Activated CD4-positive, alpha-beta T cell treated with anti-CD3 and anti-CD28 coated beads, Interleukin-2, amount 10 ng/mL, durations not matched to agents 24 days and 14 days (primary cell): ENCODE results near the gene DPH1. TPM values are rescaled to one million over a fixed set of nuclear protein-coding genes. Genes with fewer than 3 reads are reported as not detected.
A peak's percentile ranks its signal among the peaks of the same experiment; 100 is the strongest.

Experiments used
- DNase-seq: peaks from one replicate; pipeline ENCODE4 v3.0.0; 2022
- H3K27ac Mint-ChIP-seq: one replicate; pipeline ENCODE4 v1.8.0; 2022; ENCODE audit warnings: mild to moderate bottlenecking, mixed read lengths
- H3K27me3 Mint-ChIP-seq: one replicate; pipeline ENCODE4 v1.8.0; 2022; ENCODE audit warnings: mixed read lengths
- H3K36me3 Mint-ChIP-seq: one replicate; pipeline ENCODE4 v1.8.0; 2022; ENCODE audit warnings: low read depth, mild to moderate bottlenecking, mixed read lengths
- H3K4me1 Mint-ChIP-seq: one replicate; pipeline ENCODE4 v1.8.0; 2021; ENCODE audit warnings: mixed read lengths
- H3K4me3 Mint-ChIP-seq: one replicate; pipeline ENCODE4 v1.8.0; 2022; ENCODE audit warnings: mild to moderate bottlenecking, moderate library complexity, mixed read lengths
- H3K9me3 Mint-ChIP-seq: one replicate; pipeline ENCODE4 v1.8.0; 2021; ENCODE audit warnings: mixed read lengths
- intact Hi-C: fragments of 100-400 bp; cut with micrococcal nuclease; formaldehyde crosslinking; loops from one replicate; pipeline ENCODE4 v1.15.1; 2023
- total RNA-seq: library from RNA; stranded (reverse); gene quantifications from 2 replicates; pipeline ENCODE4 v1.2.3, GENCODE V29; 2022

DPH1 gene
- total RNA-seq, 1 donor from 2014 or later: 55.9 TPM

DNA sequence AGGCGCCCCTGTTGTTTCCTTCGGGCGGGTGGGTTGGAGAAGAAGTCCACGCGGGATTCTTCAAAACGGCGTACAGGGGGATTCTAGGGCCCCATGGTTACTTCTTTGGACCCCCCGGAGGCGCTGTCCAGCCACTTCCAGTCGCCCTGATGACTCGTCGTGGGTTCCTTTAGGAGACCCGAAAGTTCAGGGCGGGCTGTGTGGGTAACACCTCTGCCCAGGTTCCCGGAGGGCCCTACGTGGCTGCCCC lies 24.2 kb downstream of the DPH1 start:
- Mint-ChIP-seq H3K27ac (peak overlapping the region; percentile 88), H3K4me3 (peak overlapping the region; percentile 86), H3K4me1 (peaks cover 21% of the 10 kb centered on the region), H3K27me3 (peaks cover 9% of the 10 kb centered on the region), H3K9me3 (no peaks in the 10 kb centered on the region), H3K36me3 (peaks cover 5% of the 10 kb centered on the region)
- DNase-seq: peak; percentile 87
- intact Hi-C loops: loop anchor here (1.0 to 2.0 kb wide), 7 partner anchors 17 to 347 kb away; partner anchors contain the start of genes MNT, SGSM2 and TSR1

DNA sequence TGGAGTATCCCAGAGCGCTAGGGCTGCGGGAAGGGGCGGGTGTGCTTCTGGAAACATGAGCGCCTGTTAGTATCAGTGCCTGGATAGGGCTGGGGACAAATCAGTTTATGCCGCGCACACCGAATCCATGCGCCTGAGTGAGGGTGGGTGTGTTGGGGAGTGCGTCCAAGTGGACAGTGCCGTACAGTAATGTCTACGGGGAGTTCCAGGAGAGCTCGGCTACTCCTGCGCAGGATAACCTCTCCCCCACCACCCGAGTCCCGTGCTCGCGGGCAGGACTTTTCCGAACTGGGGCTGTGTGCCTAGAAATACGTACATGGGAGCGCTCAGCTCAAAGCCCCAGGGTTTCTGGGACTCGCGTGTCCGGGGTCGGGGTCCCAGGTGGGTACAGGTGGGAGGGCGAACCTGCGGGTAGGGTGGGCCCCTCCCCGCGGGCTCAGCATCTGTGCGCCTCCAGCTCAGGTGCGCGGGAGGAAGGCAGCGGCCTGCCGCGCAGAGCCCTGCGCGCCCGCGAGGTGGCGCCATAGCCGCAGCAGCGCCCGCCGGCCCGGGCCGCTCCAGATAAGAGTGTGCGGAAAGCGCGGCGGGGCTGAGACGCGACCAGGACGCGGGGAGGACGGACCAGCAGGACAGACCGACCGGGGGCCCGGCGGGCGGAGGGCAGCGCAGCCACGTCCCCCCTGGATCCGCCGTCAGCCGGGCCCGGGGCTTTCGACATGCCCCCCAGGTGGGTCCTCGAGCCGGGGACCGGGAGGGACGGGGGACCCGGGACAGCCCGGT lies 24.7 kb downstream of the DPH1 start, which contains the start of gene HIC1:
HIC1 (plus strand) TSS at position 592 of the 780 bp plus-strand sequence. CDS start 1,588 bp downstream, outside the sequence.
- Mint-ChIP-seq H3K4me1 (peaks cover 22% of the 10 kb centered on the region), H3K9me3 (no peaks in the 10 kb centered on the region), H3K27me3 (peaks cover 9% of the 10 kb centered on the region), H3K27ac (peak within 1 kb of the TSS; percentile 88), H3K36me3 (peaks cover 10% of the 10 kb centered on the region), H3K4me3 (peak within 1 kb of the TSS; percentile 86)
- intact Hi-C loops: loop anchor here (1.0 to 2.0 kb wide), 8 partner anchors 16 to 346 kb away; partner anchors contain the start of genes MNT, SGSM2, SMG6 and SRR
- peak; percentile 96 for DNase-seq

DNA sequence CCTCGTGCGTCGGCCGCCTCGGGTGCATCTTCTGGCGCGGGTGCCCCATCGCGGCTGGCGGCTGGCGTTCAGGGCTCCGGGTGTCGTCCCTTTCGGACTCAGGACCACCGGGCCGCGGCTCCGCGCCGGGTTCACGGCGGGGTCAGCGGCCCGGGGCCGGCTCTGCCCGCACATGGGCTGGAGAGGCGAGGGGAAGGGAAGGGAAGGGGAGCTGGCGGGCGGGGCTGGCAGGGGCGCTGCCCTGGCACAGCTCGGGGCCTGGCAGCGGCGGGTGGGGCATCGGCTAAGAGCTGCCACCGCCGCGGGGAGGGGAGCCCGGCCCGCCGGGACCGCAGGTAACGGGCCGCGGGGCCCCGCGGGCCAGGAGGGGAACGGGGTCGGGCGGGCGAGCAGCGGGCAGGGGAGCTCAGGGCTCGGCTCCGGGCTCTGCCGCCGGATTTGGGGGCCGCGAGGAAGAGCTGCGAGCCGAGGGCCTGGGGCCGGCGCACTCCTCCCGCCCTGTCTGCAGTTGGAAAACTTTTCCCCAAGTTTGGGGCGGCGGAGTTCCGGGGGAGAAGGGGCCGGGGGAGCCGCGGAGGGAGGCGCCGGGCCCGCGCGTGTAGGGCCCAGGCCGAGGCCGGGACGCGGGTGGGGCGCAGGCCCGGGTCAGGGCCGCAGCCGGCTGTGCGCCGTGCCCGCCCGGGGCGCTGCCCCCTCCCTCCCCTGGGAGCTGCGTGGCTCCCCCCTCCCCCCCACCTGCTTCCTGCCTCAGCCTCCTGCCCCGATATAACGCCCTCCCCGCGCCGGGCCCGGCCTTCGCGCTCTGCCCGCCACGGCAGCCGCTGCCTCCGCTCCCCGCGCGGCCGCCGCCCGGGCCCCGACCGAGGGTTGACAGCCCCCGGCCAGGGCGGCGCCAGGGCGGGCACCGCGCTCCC lies 25.6 kb downstream of the DPH1 start:
- peak; percentile 89 for DNase-seq
- Mint-ChIP-seq H3K27me3 (peaks cover 9% of the 10 kb centered on the region), H3K9me3 (no peaks in the 10 kb centered on the region), H3K36me3 (peaks cover 19% of the 10 kb centered on the region), H3K27ac (peak overlapping the region; percentile 60), H3K4me1 (peaks cover 30% of the 10 kb centered on the region), H3K4me3 (peak overlapping the region; percentile 83)
- intact Hi-C loops: loop anchor here (1.0 to 2.0 kb wide), 5 partner anchors 15 to 345 kb away; partner anchors contain the start of genes MNT, SGSM2, SMG6 and SRR

DNA sequence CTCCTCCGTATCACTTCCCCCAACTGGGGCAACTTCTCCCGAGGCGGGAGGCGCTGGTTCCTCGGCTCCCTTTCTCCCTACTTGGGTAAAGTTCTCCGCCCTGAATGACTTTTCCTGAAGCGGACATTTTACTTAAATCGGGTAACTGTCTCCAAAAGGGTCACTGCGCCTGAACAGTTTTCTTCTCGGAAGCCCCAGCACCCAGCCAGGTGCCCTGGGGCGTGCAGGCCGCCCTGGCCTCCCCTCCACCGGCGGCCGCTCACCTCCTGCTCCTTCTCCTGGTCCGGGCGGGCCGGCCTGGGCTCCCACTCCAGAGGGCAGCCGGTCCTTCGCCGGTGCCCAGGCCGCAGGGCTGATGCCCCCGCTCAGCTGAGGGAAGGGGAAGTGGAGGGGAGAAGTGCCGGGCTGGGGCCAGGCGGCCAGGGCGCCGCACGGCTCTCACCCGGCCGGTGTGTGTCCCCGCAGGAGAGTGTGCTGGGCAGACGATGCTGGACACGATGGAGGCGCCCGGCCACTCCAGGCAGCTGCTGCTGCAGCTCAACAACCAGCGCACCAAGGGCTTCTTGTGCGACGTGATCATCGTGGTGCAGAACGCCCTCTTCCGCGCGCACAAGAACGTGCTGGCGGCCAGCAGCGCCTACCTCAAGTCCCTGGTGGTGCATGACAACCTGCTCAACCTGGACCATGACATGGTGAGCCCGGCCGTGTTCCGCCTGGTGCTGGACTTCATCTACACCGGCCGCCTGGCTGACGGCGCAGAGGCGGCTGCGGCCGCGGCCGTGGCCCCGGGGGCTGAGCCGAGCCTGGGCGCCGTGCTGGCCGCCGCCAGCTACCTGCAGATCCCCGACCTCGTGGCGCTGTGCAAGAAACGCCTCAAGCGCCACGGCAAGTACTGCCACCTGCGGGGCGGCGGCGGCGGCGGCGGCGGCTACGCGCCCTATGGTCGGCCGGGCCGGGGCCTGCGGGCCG lies 26.5 kb downstream of the DPH1 start:
- Mint-ChIP-seq H3K27me3 (peaks cover 9% of the 10 kb centered on the region), H3K4me3 (peak overlapping the region; percentile 83), H3K36me3 (peaks cover 22% of the 10 kb centered on the region), H3K9me3 (no peaks in the 10 kb centered on the region), H3K27ac (peak overlapping the region; percentile 86), H3K4me1 (peaks cover 34% of the 10 kb centered on the region)
- intact Hi-C loops: no loop called here
- peak; percentile 87 for DNase-seq

DNA sequence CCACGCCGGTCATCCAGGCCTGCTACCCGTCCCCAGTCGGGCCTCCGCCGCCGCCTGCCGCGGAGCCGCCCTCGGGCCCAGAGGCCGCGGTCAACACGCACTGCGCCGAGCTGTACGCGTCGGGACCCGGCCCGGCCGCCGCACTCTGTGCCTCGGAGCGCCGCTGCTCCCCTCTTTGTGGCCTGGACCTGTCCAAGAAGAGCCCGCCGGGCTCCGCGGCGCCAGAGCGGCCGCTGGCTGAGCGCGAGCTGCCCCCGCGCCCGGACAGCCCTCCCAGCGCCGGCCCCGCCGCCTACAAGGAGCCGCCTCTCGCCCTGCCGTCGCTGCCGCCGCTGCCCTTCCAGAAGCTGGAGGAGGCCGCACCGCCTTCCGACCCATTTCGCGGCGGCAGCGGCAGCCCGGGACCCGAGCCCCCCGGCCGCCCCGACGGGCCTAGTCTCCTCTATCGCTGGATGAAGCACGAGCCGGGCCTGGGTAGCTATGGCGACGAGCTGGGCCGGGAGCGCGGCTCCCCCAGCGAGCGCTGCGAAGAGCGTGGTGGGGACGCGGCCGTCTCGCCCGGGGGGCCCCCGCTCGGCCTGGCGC lies 27.3 kb downstream of the DPH1 start:
- peaks cover 28% of the 10 kb centered on the region for H3K36me3 Mint-ChIP-seq
- H3K4me3 Mint-ChIP-seq: peak overlapping the region; percentile 32
- H3K9me3 Mint-ChIP-seq: no peaks in the 10 kb centered on the region
- intact Hi-C loops: no loop called here
- H3K27me3 Mint-ChIP-seq: peaks cover 2% of the 10 kb centered on the region
- DNase-seq: peak; percentile 76
- H3K4me1 Mint-ChIP-seq: peaks cover 32% of the 10 kb centered on the region
- no peak overlapping the region for H3K27ac Mint-ChIP-seq

DNA sequence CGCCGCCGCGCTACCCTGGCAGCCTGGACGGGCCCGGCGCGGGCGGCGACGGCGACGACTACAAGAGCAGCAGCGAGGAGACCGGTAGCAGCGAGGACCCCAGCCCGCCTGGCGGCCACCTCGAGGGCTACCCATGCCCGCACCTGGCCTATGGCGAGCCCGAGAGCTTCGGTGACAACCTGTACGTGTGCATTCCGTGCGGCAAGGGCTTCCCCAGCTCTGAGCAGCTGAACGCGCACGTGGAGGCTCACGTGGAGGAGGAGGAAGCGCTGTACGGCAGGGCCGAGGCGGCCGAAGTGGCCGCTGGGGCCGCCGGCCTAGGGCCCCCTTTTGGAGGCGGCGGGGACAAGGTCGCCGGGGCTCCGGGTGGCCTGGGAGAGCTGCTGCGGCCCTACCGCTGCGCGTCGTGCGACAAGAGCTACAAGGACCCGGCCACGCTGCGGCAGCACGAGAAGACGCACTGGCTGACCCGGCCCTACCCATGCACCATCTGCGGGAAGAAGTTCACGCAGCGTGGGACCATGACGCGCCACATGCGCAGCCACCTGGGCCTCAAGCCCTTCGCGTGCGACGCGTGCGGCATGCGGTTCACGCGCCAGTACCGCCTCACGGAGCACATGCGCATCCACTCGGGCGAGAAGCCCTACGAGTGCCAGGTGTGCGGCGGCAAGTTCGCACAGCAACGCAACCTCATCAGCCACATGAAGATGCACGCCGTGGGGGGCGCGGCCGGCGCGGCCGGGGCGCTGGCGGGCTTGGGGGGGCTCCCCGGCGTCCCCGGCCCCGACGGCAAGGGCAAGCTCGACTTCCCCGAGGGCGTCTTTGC lies 28.0 kb downstream of the DPH1 start:
- peaks cover 34% of the 10 kb centered on the region for H3K36me3 Mint-ChIP-seq
- H3K9me3 Mint-ChIP-seq: no peaks in the 10 kb centered on the region
- intact Hi-C loops: no loop called here
- peaks cover 36% of the 10 kb centered on the region for H3K4me1 Mint-ChIP-seq
- H3K4me3 Mint-ChIP-seq: peak overlapping the region; percentile 67
- DNase-seq: peak; percentile 77
- H3K27me3 Mint-ChIP-seq: peaks cover 2% of the 10 kb centered on the region
- H3K27ac Mint-ChIP-seq: peak overlapping the region; percentile 85

DNA sequence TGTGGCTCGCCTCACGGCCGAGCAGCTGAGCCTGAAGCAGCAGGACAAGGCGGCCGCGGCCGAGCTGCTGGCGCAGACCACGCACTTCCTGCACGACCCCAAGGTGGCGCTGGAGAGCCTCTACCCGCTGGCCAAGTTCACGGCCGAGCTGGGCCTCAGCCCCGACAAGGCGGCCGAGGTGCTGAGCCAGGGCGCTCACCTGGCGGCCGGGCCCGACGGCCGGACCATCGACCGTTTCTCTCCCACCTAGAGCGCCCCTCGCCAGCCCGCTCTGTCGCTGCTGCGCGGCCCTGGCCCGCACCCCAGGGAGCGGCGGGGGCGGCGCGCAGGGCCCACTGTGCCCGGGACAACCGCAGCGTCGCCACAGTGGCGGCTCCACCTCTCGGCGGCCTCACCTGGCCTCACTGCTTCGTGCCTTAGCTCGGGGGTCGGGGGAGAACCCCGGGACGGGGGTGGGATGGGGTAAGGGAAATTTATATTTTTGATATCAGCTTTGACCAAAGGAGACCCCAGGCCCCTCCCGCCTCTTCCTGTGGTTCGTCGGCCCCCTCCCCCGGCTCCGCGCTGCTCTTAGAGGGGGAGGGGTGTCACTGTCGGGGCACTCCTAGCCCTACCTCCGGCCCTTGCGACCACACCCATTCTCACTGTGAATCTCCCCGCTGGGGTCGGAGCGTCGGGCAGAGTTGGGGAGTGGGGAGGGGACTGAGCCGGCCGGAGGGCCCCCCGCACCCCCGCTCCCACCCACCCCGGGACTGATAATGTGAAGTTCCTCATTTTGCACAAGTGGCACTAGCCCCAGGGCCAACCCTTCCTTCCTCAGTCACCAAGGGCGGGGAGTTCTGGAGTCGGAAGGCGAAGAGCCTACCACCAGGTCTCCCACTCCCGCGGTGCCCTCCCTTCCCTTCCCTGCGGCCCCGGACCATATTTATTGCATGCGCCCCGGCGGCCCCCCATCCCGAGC lies 28.9 kb downstream of the DPH1 start:
- Mint-ChIP-seq H3K27ac (peak overlapping the region; percentile 85), H3K9me3 (no peaks in the 10 kb centered on the region), H3K36me3 (peaks cover 38% of the 10 kb centered on the region), H3K4me1 (peaks cover 38% of the 10 kb centered on the region), H3K4me3 (peak overlapping the region; percentile 85), H3K27me3 (no peaks in the 10 kb centered on the region)
- peak; percentile 93 for DNase-seq
- intact Hi-C loops: no loop called here

DNA sequence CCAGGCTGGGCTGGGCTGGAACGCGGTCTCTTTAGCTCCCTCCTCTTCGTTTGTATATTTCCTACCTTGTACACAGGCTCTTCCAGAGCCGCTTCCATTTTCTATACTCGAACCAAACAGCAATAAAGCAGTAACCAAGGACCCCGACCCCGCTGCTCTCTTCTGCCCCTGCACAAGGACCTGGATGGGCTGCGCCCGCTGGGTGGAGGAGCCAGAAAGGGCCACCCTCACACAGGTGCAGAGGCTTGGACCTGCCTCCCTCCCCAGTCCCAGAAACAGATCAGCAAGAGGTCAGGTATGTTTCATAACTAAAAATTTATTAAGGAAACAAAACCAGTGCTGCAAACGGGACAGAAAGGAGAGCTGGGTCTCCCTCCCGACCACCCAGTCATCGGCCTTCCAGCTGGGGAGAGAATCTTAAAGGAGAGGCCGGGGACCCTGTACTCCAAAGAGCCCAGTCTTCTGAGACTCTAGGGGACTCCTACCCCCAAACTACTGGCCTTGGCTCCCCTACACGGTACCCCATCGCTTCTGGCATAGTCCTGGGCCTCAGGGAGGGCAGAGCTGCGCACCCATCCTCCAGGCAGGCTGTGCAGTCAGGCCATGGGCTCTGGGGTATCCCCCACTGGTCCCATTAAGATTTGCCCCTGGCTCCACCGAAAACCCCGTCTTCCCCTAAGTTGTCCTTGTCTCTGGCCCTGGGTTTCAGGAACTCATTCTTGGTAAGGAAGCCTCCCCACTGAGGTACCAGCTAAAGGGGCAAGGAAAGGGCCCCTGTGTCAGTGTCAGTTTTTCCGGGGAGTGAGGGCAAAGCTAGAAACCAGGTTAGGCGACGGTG lies 29.8 kb downstream of the DPH1 start:
- DNase-seq: no peak
- peak overlapping the region; percentile 85 for H3K27ac Mint-ChIP-seq
- H3K36me3 Mint-ChIP-seq: peaks cover 41% of the 10 kb centered on the region
- no peaks in the 10 kb centered on the region for H3K27me3 Mint-ChIP-seq
- H3K9me3 Mint-ChIP-seq: no peaks in the 10 kb centered on the region
- H3K4me1 Mint-ChIP-seq: peaks cover 36% of the 10 kb centered on the region
- H3K4me3 Mint-ChIP-seq: peak overlapping the region; percentile 85
- intact Hi-C loops: no loop called here

DNA sequence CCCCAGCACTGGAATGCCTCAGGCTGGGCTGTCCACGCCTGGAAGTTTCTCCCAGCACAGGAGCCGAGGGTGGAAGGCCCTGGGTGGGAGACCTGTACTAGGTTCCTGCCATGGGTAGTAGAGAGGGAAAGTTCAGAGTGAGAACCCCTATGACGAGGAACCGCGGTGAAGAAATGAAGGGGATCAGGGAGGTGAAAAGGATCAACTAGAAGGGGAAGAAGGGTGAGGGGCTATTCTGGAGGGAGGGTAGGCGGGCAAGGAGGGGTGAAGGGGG lies 30.4 kb downstream of the DPH1 start:
- Mint-ChIP-seq H3K4me3 (peak overlapping the region; percentile 85), H3K9me3 (no peaks in the 10 kb centered on the region), H3K27ac (peak overlapping the region; percentile 85), H3K27me3 (no peaks in the 10 kb centered on the region), H3K36me3 (peaks cover 43% of the 10 kb centered on the region), H3K4me1 (peaks cover 40% of the 10 kb centered on the region)
- DNase-seq: no peak
- intact Hi-C loops: no loop called here

DNA sequence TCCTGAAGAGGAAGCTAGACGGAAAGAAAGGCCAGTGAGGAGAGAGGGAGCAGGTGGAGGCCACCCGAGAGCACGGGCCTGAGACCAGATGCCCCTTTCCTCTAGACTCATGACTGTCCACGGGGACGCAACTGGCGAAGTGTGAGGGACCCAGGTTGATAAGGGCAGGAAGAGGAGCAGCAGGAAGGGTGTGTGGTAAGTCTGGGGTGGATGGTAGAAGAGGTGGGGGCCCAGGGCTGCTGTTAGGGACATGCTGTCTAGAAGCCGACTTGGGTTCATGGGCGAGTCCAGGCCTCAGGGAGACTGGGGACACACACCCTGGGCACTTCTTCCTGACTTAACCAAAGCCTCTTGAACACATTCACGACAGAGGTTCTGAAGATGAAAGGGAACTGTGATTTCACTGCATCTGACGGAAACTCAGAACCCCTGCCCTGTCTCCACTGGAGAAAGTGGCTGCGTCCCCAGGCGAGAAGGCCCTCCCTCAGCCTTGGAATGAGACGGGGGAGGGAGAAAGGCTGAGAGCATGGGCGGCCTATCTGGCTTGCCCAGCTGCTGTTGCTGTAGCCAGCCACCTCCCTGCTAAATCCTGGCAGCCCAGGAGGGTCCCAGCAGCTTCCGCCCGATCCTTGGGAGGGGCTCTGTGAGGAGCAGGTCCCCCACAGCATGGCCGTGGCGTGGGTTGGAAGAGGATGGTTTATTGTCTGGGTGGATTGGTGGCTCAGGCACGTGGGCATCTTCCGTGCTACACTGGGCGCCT lies 30.9 kb downstream of the DPH1 start:
- H3K4me3 Mint-ChIP-seq: peak overlapping the region; percentile 85
- H3K9me3 Mint-ChIP-seq: no peaks in the 10 kb centered on the region
- peaks cover 47% of the 10 kb centered on the region for H3K36me3 Mint-ChIP-seq
- intact Hi-C loops: no loop called here
- no peaks in the 10 kb centered on the region for H3K27me3 Mint-ChIP-seq
- peaks cover 40% of the 10 kb centered on the region for H3K4me1 Mint-ChIP-seq
- no peak for DNase-seq
- H3K27ac Mint-ChIP-seq: peak overlapping the region; percentile 85
